Spleen (tissue), 7 donors: Measurements from ENCODE around the gene ABTB1.

Experiments used
- POLR2A ChIP-seq, 3 donors: fragments of 450-650 bp; IDR thresholded peaks; one replicate each; pipeline ENCODE4 v1.5.1; 2017; ENCODE audit warnings: antibody characterized with exemption in 3 of 3, mild to moderate bottlenecking in 1 of 3
- TF ChIP-seq, protein P1 (sequence below), 11 experiments: fragments of 200-600 bp in 7 of 11; fragments of 450-650 bp in 4 of 11; sonication (generic) in 4 of 11; IDR thresholded peaks in 8 of 11; conservative IDR thresholded peaks in 3 of 11; 1 replicate in 7 of 11; 2 replicates in 4 of 11; pipeline versions ENCODE4 v1.4.0 to v1.8.0; 2016 to 2021; ENCODE audit warnings: antibody characterized with exemption in 11 of 11, inconsistent platforms in 4 of 11, mild to moderate bottlenecking in 1 of 11
- donor health status: DM: no; HTN: no; CAD: no; lungs with moderate emphysema.
- donor health status: DM: no; HTN: no; CAD: no.
- donor health status: DM: no; HTN: no; CAD: no.

DNA sequence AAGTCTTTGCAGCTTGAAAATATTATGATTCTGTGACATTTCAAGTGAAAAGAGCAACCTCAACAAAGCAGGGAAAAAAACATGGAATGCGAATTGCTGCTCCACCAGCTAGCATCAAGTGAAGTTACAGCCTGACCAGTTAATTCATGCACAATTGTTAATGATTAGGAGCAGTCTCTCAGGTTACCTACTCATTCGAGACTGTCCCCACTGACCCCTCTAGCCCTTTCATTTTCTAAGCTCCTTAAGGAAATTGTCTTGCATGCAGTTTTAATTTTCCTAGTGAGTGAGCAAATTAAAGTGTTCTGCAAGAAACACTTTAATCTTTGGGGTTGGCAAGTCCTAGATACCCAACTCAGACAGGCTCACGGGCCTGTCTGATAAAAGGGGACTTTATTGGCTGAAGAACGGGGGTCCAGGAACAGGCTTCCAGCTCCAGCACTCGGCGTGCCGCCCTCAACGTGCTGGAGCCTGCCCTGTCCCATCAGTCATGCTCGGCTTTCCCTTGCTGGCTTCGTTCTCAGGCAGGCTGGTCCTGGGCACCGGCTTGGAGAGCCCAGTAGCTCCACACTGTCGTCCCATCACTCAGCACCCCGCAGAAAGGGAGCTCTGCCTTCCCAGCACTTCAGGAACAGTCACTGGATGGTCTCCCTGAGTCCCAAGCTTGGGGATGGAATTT is 25.4 kb upstream of the ABTB1 start:
- TF ChIP-seq, protein P1, sequence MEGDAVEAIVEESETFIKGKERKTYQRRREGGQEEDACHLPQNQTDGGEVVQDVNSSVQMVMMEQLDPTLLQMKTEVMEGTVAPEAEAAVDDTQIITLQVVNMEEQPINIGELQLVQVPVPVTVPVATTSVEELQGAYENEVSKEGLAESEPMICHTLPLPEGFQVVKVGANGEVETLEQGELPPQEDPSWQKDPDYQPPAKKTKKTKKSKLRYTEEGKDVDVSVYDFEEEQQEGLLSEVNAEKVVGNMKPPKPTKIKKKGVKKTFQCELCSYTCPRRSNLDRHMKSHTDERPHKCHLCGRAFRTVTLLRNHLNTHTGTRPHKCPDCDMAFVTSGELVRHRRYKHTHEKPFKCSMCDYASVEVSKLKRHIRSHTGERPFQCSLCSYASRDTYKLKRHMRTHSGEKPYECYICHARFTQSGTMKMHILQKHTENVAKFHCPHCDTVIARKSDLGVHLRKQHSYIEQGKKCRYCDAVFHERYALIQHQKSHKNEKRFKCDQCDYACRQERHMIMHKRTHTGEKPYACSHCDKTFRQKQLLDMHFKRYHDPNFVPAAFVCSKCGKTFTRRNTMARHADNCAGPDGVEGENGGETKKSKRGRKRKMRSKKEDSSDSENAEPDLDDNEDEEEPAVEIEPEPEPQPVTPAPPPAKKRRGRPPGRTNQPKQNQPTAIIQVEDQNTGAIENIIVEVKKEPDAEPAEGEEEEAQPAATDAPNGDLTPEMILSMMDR (IDR thresholded peaks at IDR 0.05 in 8 of 11, conservative IDR thresholded peaks at IDR 0.05 in 3 of 11) = no peak
- TF ChIP-seq POLR2A (IDR thresholded peaks at IDR 0.05) = no peak
